ENCODE measurements around the gene OR51A4. TPM values are rescaled to one million over a fixed set of nuclear protein-coding genes. Genes with fewer than 3 reads are reported as not detected.
"Not testable (repeated sequence)": the region's sequence is repeated elsewhere in the genome, so short reads cannot be mapped to it uniquely, and the experiment has no call there.

OR51A4 gene
- total RNA-seq, 4 donors from 2014 or later, result not detected

- no peak for TF ChIP-seq CTCF (IDR thresholded peaks at IDR 0.05; ENCODE audit: low read depth)
Observed at GRCh38 chr11:4962816-4963215, 15.4 kb upstream of the OR51A4 start.

- no peak for TF ChIP-seq CTCF (IDR thresholded peaks at IDR 0.05; ENCODE audit: low read depth)
Observed at GRCh38 chr11:4960877-4961276, 13.5 kb upstream of the OR51A4 start.

- no peak for TF ChIP-seq CTCF (IDR thresholded peaks at IDR 0.05; ENCODE audit: low read depth)
Observed at GRCh38 chr11:4957396-4957795, 10.0 kb upstream of the OR51A4 start.

- TF ChIP-seq CTCF (IDR thresholded peaks at IDR 0.05; ENCODE audit: low read depth), result not testable (repeated sequence)
Observed at GRCh38 chr11:4955613-4956012, 8.2 kb upstream of the OR51A4 start, which contains the start of gene OR51A2. OR51A2 (minus strand) TSS chr11:4955713; CDS start chr11:4955713, 0 bp downstream.

GRCh38 chr11:4936745-4937144 lies 10.7 kb downstream of the OR51A4 start:
- no peak for TF ChIP-seq CTCF (IDR thresholded peaks at IDR 0.05; ENCODE audit: low read depth)

- TF ChIP-seq CTCF (IDR thresholded peaks at IDR 0.05; ENCODE audit: low read depth), result no peak
Observed at GRCh38 chr11:4932751-4933150, 14.7 kb downstream of the OR51A4 start.

GRCh38 chr11:4926608-4927007 lies 20.8 kb downstream of the OR51A4 start:
- TF ChIP-seq CTCF (IDR thresholded peaks at IDR 0.05; ENCODE audit: low read depth), result no peak
